ENCODE results near the gene PDE4D.

The PDE4D gene

DNA sequence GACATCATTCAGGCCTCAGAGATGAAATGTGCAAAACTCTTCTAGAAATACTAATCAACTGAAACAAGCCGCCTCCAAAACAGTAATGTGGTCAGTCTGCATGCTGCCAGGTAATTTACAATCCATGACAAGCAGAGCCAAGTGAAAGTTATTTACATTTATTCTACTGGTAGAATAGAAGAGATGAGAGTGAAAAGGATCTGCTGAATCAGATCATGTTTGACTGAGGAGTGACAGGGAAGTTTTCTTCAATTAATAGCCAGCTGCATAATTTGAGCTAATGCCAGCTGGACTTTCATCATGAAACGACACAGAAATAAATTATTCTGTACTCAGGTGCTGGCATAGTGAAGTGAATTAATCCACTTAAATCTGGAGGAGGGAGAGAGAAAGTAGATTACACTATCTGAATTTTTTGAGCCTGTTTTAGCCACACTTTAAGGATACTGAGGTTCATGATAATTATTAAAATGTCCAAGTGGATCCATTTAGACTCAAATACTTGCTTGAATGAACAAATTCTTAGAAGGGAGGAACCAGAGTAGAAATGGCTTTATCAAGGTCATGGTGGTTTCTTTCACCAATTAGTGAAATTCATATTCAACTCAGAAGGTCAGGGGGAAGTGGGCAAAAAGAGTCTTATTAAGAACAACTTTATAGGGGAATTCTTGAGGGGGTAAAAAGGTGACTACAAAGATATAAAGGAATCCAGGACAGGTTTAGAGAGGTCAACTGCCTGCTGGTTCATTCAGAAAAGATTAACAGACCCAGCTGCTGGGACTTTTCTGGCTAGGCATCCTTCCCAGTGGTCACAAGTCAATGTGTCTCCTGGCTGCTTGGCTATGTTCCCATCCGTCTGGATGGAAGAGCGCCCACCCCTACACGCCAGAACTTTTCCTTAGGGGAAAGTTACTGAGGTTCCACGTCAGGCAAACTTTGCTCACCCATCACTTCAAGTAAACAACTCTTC is 350.4 kb downstream of the PDE4D start:
- Histone ChIP-seq H4K20me1 (ENCODE audit: insufficient read depth, low read length) (no peaks in the 10 kb centered on the region), H3K36me3 (replicated peaks; ENCODE audit: insufficient read depth, low read length) (no peaks in the 10 kb centered on the region), H2AFZ (ENCODE audit: low read length) (no peak overlapping the region), H3K9me2 (replicated peaks; ENCODE audit: insufficient read depth, low read length) (no peaks in the 10 kb centered on the region), H3K79me2 (ENCODE audit: low read length) (no peaks in the 10 kb centered on the region), H3K9ac (ENCODE audit: low read length) (no peak overlapping the region), H3F3A (ENCODE audit: insufficient read depth, low read length) (no peaks in the 10 kb centered on the region), H3K4me2 (ENCODE audit: low read depth, low read length) (no peak overlapping the region), H3K27me3 (replicated peaks; ENCODE audit: insufficient read depth, low read length) (no peaks in the 10 kb centered on the region), H3K27ac (ENCODE audit: low read length) (no peak overlapping the region), H3K9me3 (replicated peaks; ENCODE audit: insufficient read depth, low read length) (no peaks in the 10 kb centered on the region), H3K4me1 (ENCODE audit: low read length) (no peaks in the 10 kb centered on the region), H3K4me3 (ENCODE audit: low read length) (no peak overlapping the region)
- TF ChIP-seq EZH2phosphoT487 (IDR thresholded peaks at IDR 0.05; ENCODE audit: low read length) (no peak), EZH2 (optimal IDR thresholded peaks at IDR 0.05; ENCODE audit: low read depth, low read length) (no peak)
- TF ChIP-seq, protein P1, sequence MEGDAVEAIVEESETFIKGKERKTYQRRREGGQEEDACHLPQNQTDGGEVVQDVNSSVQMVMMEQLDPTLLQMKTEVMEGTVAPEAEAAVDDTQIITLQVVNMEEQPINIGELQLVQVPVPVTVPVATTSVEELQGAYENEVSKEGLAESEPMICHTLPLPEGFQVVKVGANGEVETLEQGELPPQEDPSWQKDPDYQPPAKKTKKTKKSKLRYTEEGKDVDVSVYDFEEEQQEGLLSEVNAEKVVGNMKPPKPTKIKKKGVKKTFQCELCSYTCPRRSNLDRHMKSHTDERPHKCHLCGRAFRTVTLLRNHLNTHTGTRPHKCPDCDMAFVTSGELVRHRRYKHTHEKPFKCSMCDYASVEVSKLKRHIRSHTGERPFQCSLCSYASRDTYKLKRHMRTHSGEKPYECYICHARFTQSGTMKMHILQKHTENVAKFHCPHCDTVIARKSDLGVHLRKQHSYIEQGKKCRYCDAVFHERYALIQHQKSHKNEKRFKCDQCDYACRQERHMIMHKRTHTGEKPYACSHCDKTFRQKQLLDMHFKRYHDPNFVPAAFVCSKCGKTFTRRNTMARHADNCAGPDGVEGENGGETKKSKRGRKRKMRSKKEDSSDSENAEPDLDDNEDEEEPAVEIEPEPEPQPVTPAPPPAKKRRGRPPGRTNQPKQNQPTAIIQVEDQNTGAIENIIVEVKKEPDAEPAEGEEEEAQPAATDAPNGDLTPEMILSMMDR (IDR thresholded peaks at IDR 0.05; ENCODE audit: low read length): no peak
- DNase-seq: peak; percentile 21

DNA sequence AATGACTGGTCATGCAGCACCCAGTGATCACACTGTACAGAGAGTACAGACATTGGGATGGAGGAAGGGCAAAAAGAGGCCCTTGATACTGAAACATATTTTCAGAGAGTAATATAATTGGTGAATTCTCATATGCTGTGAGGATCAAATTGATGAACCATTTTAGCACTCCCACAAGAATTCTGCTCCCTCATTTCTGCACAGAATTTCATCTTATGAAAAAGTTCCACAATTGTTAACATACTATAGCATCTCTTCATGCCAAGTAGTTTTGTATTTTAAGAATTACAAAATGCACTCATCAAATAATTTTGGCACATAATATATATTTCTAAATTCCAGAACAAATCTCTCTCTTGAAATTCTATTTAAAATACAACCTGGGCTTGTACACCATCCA is 351.2 kb downstream of the PDE4D start:
- no peak overlapping the region for H3K4me3 ChIP-seq (ENCODE audit: low read length)
- no peaks in the 10 kb centered on the region for H3K4me1 ChIP-seq (ENCODE audit: low read length)
- TF ChIP-seq, protein P1 (IDR thresholded peaks at IDR 0.05; ENCODE audit: low read length): no peak
- TF ChIP-seq EZH2phosphoT487 (IDR thresholded peaks at IDR 0.05; ENCODE audit: low read length): no peak
- TF ChIP-seq EZH2 (optimal IDR thresholded peaks at IDR 0.05; ENCODE audit: low read depth, low read length): no peak
- H3F3A ChIP-seq (ENCODE audit: insufficient read depth, low read length): no peaks in the 10 kb centered on the region
- no peak for DNase-seq
- no peak overlapping the region for H3K9ac ChIP-seq (ENCODE audit: low read length)
- no peaks in the 10 kb centered on the region for H3K9me2 ChIP-seq (replicated peaks; ENCODE audit: insufficient read depth, low read length)
- H3K9me3 ChIP-seq (replicated peaks; ENCODE audit: insufficient read depth, low read length): no peaks in the 10 kb centered on the region
- H4K20me1 ChIP-seq (ENCODE audit: insufficient read depth, low read length): no peaks in the 10 kb centered on the region
- no peak overlapping the region for H2AFZ ChIP-seq (ENCODE audit: low read length)
- H3K27me3 ChIP-seq (replicated peaks; ENCODE audit: insufficient read depth, low read length): no peaks in the 10 kb centered on the region
- H3K4me2 ChIP-seq (ENCODE audit: low read depth, low read length): no peak overlapping the region
- H3K79me2 ChIP-seq (ENCODE audit: low read length): no peaks in the 10 kb centered on the region
- H3K36me3 ChIP-seq (replicated peaks; ENCODE audit: insufficient read depth, low read length): no peaks in the 10 kb centered on the region
- no peak overlapping the region for H3K27ac ChIP-seq (ENCODE audit: low read length)

GRCh38 chr5:59540366-59540765 is 353.2 kb downstream of the PDE4D start:
- Histone ChIP-seq H3K9me2 (replicated peaks; ENCODE audit: insufficient read depth, low read length) (no peaks in the 10 kb centered on the region), H3K9ac (ENCODE audit: low read length) (no peak overlapping the region), H3K4me1 (ENCODE audit: low read length) (no peaks in the 10 kb centered on the region), H3F3A (ENCODE audit: insufficient read depth, low read length) (no peaks in the 10 kb centered on the region), H3K36me3 (replicated peaks; ENCODE audit: insufficient read depth, low read length) (no peaks in the 10 kb centered on the region), H3K9me3 (replicated peaks; ENCODE audit: insufficient read depth, low read length) (no peaks in the 10 kb centered on the region), H3K4me3 (ENCODE audit: low read length) (no peak overlapping the region), H4K20me1 (ENCODE audit: insufficient read depth, low read length) (no peaks in the 10 kb centered on the region), H2AFZ (ENCODE audit: low read length) (no peak overlapping the region), H3K27ac (ENCODE audit: low read length) (no peak overlapping the region), H3K27me3 (replicated peaks; ENCODE audit: insufficient read depth, low read length) (no peaks in the 10 kb centered on the region), H3K79me2 (ENCODE audit: low read length) (no peaks in the 10 kb centered on the region), H3K4me2 (ENCODE audit: low read depth, low read length) (no peak overlapping the region)
- no peak for DNase-seq
- TF ChIP-seq EZH2 (optimal IDR thresholded peaks at IDR 0.05; ENCODE audit: low read depth, low read length) (no peak), EZH2phosphoT487 (IDR thresholded peaks at IDR 0.05; ENCODE audit: low read length) (no peak)
- TF ChIP-seq, protein P1 (IDR thresholded peaks at IDR 0.05; ENCODE audit: low read length): no peak

Data from MM.1S (cell line).